ENCODE measurements around the gene NR1H4.

DNA sequence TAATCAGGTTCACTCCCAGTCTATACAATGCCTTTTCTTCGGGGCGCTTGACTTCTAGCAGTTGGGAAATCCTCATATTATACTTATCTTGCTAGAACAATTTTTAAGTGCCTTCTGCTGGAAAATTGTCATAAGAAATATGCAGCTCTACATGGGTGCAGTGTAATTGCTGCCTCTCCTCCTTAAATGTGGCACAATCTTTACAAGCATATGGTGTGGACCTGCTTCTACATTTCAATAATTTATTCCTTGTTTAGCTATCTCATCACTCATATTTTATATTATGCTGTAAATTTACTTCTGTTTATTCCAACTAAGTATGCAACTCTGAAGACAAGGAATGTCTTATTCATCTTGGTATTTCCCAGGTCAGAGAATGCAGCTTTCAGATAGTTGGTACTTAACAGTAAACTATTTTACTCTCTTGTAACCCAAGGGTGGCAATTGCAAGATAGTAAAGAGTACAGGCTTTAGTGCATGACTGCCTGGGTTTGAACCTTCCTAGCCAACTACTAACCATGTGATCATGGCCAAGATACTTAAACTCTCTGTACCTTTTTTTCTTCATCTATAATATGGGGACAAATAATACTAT lies 56.2 kb downstream of the NR1H4 start:
- TF ChIP-seq EZH2 (IDR thresholded peaks at IDR 0.05; ENCODE audit: borderline replicate concordance, low read length): no peak
- TF ChIP-seq CTCF (conservative IDR thresholded peaks at IDR 0.05 in 1 of 2, IDR thresholded peaks at IDR 0.05 in 1 of 2; ENCODE audit: extremely low read depth in 1 of 2, insufficient read depth in 1 of 2, low read depth in 1 of 2, low read length in 2 of 2): no peak
